IPS DF 4.7 (cell line): ENCODE results near the gene USP54.
"Not testable (repeated sequence)": the region's sequence is repeated elsewhere in the genome, so short reads cannot be mapped to it uniquely, and the experiment has no call there.

Experiments used
- DNase-seq: peaks from one replicate; pipeline ENCODE4 v3.0.0-alpha.2; 2013; ENCODE audit warnings: low spot score; ENCODE audit errors: extremely low read depth

The USP54 gene, protein sequence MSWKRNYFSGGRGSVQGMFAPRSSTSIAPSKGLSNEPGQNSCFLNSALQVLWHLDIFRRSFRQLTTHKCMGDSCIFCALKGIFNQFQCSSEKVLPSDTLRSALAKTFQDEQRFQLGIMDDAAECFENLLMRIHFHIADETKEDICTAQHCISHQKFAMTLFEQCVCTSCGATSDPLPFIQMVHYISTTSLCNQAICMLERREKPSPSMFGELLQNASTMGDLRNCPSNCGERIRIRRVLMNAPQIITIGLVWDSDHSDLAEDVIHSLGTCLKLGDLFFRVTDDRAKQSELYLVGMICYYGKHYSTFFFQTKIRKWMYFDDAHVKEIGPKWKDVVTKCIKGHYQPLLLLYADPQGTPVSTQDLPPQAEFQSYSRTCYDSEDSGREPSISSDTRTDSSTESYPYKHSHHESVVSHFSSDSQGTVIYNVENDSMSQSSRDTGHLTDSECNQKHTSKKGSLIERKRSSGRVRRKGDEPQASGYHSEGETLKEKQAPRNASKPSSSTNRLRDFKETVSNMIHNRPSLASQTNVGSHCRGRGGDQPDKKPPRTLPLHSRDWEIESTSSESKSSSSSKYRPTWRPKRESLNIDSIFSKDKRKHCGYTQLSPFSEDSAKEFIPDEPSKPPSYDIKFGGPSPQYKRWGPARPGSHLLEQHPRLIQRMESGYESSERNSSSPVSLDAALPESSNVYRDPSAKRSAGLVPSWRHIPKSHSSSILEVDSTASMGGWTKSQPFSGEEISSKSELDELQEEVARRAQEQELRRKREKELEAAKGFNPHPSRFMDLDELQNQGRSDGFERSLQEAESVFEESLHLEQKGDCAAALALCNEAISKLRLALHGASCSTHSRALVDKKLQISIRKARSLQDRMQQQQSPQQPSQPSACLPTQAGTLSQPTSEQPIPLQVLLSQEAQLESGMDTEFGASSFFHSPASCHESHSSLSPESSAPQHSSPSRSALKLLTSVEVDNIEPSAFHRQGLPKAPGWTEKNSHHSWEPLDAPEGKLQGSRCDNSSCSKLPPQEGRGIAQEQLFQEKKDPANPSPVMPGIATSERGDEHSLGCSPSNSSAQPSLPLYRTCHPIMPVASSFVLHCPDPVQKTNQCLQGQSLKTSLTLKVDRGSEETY (N-terminal part only)

DNA sequence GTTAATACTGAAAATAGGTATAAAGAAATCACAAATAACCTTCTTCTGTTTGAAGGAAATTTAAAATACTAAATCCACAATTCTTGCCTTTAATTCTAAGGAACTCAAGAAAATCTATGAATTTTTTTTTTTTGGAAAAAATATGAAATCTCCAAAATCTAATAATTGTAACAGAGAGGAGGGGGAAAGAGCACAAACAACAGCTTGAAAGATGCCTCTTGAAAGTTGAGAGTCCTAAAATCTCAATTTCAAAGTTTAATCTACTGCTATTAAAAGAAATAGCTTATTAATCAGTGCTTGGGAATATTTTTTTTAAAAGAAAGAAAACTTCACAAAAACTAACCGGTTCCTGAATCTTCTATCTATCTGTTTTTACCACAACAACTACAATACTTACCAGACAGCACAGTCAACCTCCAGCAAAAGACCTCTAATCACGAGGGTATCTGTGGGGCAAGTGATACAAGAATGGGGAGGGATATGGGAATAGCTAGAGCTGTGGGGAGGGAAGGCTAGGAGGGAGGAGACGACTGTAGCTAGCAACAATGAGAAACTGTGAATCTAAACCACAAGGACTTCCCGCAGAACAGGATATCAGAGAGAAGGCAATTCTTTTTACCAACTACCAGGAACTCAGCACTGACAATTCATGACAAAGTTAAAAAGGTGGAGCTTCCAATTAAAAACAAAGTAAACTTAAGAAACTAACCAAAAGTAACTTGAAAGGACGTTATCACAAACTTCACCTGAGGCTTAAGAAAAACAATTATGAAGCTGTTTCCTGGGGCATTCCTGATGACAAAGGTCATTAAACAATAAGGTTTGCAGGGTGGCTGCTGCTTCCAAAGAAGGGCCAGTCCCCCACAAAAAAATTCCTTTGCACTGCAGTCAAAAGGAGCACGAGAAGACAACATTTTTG is at the start of gene USP54:
TSS of gene USP54 (minus strand) at position 462 of the 919 bp plus-strand sequence. CDS start 15,684 bp downstream, outside the sequence.
- no peak for DNase-seq

DNA sequence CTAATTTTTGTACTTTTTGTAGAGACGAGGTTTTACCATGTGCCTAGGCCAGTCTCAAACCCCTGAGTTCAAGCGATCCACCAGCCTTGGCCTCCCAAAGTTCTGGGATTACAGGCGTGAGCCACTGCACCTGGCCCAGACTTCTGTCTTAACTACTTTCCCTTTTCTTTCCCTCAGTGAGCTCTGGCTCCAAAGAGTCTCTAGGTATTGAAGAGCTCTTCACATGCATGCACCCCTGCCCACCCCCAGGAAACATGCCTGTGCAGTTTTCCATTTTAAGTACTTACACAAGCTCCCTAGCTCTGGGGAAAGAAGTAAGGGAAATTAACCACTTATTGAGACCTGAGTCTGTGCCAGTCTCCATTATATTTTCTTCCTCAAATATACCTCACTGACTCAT is 48.1 kb upstream of the USP54 start:
- DNase-seq = no peak

DNA sequence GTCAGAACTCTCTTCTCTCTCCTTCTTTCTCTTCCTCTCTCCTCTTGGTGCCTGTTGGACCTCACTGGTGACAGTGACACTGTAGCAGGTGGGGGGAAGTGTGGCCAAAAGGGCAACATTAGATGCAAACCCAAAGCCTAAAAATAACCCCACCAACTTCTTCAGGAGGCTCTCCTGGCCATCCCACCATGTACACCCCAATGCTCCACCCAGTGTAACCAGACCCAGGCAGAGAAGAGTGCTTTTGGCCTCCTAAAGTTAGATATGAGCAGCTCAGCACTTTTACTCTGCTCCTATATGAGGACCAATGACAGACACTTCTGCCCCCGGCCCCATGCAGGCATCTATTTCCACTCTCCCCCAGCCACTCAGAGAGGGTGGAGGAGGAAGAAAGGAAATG is 44.6 kb upstream of the USP54 start:
- no peak for DNase-seq

DNA sequence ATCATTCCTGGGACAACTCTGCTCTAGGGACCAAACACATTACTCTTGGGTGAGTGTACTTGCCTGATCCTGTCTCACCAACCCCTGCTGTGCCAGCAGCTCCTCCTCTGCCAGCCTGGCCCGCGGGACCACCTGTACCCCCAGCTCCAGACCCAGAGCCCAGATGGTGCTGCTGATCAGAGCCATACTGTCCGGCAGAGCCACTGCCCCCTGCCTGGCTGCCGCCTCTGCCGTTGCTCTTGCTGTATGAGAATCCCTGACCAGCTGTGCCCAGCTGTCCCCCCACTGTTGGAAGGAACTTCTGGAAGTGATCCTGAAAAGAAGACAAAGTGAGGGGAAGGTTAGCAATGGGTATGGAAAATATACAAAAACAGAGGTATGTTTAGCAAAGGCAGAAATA is 43.3 kb upstream of the USP54 start:
- DNase-seq = no peak

DNA sequence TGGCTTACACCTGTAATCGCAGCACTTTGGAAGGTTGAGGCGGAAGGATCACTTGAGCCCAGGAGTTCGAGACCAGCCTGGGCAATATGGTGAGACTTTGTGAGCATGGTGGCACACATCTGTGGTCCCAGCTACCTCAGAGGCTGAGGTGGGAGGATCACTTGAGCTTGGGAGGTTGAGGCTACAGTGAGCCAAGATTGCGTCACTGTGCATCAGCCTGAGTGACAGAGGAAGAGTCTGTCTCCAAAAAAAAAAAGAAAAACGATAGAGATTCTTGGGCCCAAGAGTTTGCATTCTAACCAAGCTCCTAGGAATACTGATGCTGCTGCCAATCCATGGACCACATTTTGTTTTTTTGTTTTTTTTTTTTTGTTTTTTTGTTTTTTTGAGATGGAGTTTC is 38.0 kb upstream of the USP54 start:
- DNase-seq = no peak

DNA sequence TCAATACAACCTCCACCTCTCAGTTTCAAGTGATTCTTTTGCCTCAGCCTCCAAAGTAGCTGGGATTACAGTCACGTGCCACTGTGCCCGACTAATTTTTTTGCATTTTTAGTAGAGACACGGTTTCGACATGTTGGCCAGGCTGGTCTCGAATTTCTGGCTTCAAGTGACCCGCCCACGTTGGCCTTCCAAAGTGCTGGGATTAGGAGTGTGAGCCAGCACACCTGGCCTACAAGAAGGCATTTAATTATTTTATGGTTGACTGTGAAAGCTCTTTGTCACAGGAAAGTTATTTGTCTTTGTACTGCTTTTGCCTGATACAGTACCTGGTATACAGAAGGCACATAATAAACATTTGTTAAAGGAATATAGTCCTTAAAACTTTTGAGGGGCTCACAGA is 37.3 kb upstream of the USP54 start:
- no peak for DNase-seq

DNA sequence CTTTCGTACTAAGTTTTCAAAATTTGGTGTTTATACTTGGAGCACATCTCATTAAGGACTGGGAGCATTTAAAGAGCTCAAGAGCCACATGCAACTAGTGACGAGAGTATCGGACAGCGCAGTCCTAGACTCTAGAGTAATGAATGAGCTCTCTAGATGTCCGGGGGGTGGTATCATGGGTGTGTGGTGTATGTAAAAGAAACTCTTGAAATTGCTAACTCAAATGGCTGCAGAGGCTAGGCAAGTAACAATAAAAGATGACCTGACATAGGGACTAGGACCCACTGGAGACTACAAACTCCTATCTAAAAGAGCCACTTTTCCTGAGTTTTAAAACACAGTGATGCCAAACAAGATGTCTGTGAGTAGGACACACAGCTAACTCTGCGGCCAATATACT is 36.2 kb upstream of the USP54 start:
- no peak for DNase-seq

DNA sequence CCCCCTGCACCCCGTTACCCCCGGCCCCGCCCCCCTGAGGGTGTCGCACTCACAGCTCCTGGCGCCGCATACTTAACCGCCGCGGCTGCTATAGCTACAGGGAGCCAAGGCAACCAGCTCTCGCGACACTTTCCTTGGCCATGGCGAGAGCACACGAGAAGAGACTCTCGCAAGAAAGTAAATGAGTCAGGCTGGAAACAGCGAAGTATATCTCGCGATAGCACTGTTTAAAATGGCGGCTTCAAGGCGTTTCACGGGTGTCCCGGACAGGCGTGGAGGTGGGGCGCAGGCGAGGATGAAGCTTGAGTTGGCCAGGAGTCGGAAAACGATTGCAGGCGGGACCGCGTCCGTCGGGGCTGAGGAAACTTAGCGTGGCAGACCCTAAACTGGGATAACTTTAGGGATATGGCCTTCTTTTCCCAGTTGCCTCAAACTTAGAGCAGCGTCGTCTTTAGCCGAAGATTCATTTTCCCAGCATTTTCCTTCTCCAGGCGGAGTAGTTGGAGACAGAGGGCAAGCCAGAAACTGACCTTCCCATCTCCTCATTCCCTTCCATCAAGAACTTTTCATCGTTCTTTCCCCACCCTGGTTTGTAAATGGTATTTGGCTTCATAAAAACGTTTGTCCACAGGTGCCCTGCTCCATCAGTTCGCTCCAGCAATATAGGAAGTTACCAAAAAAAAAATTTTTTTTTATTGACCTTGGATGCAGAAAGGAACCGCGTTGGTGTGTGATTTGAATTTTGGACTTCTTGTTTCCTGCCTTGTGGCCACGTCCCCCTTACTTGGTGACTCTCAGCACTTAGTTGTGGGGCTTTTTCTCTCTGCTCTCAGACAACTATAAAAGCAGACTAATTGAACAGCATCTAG is 35.0 kb upstream of the USP54 start:
- DNase-seq = peak; percentile 97

DNA sequence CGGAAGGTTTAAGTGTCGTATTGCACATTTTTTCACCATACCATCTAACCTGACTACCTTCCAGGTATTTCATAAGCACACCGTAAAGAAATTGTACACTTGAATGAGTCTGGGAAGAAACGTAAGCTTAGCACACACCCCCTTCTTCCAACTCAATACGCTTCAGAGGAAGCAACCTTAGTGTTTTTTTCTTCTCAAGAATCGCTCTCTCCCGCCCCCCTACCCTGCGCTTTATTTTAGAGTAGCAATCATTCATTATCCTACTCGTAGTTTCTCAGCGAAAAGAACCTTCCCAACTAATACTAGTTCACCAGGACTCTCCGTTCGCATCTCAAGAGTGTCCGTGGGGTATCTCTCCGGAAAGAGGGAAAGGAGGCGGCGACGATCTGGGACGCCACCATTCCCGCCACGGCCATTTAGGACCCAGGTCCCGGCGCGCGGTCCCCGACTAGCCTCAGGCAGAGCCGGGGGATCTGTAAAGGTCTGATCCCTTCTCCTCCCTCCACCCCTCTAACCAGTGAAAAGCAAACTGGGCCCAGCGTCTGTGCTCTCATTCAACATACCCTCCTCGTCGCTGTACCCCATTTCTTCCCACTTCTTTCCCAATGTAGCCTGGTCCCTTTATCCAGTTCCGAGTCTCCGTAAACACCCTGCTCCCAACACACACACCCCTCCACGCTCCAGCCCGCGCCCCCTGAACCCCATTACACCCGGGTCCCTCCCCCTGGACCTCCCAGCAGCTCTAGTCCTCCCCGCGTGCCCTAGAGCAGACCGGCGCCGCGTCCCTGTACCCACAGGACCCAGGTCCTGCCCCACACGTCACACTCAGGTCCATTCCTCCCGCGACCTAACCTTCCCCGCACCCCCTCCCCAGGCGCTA is 34.1 kb upstream of the USP54 start:
- no peak for DNase-seq

DNA sequence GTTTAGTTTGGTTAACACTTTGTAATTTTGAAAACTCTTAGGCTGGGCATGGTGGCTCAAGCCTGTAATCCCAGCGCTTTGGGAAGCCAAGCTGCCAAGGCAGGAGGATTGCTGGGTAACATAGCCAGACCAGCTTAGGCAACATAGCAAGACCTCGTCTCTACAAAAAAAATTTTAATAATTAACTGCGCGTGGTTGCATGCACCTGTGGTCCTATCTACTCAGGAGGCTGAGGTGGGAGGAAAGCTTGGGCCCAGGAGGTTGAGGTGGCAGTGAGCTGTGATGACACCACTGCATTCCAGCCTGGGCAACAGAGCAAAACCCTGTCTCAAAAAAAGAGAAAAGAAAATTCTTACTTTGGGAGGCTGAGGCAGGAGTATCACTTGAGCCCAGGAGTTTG is 31.9 kb upstream of the USP54 start:
- no peak for DNase-seq

DNA sequence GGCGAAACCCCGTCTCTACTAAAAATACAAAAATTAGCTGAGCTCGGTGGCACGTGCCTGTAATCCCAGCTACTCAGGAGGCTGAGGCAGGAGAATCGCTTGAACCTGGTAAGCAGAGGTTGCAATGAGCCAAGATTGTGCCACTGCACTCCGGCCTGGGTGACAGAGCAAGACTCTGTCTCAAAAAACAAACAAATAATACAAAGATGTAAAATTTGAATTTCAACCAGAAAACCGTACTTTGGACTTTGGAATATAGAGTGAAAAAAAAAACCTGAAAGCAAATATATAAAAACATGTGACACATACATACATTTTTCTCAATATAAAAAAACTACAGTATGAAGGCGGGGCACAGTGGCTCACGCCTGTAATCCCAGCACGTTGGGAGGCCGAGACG is 29.8 kb upstream of the USP54 start:
- not testable (repeated sequence) for DNase-seq

DNA sequence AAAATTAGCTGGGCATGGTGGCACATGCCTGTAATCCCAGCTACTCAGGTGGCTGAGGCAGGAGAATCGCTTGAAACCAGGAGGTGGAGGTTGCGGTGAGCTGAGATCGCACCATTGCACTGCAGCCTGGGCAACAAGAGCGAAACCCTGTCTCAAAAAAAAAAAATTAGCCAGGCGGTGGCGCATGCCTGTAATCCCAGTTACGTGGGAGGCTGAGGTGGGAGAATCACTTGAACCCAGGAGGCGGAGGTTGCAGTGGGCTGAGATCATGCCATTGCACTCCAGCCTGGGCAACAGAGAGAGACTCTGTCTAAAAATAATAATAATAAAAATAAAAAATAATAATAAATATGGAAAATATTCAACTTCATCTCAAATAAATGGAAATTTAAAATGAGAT is 26.0 kb upstream of the USP54 start:
- DNase-seq = not testable (repeated sequence)

DNA sequence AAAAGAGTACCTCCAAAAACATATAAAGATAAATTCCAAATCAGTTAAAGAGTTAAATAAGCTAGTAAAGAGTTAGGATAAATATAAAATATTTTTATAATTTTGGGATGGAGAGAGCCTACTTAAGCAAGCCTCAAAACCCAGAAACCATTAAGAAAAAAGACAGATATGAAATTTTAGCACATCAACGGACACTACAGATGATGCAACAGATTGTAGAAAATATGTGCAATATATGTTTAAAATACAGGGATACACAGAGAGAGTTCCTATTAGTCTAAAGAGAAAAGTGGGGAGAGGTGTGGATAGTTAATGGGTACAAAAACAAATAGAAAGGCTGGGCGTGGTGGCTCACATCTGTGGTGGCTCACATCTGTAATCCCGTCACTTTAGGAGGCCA is 23.6 kb upstream of the USP54 start:
- no peak for DNase-seq

DNA sequence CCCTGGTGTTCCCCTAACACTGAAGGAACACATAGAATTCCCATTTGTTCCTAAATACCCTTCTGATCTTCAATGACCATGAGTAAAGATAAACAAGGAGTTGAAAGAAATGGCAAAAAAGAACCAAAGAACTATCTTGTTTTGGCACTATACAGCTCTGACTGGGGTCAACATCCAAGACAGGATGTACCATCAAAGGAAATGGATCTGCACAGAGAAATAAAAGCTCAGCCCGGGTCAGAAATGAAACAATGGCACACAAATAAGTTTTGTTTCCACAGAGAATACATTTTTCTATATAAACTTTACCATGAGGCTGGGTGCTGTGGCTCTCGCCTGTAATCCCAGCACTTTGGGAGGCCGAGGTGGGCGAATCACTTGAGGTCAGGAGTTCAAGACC is 18.0 kb upstream of the USP54 start:
- DNase-seq = no peak

DNA sequence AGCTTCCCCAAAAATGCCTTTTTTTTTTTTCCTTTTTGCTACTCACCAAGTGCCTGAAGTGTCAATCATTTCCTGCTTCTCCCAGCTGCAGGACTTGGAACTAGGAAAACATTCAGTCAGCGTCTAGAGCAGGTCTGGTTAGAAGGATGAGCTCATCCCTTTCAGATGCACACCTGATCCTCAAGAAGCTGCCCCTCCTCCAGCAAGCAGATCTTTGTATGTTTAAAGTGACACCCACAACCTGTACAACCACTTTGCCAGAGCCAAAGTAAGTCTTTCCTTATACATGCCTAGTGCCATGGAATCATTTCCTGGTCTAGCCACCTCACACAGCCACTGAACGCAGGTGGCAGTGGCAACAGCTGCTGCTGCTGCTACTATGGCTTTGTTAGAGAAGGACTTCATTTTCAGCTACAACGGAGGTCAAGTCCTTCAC is 10.4 kb upstream of the USP54 start:
- no peak for DNase-seq

DNA sequence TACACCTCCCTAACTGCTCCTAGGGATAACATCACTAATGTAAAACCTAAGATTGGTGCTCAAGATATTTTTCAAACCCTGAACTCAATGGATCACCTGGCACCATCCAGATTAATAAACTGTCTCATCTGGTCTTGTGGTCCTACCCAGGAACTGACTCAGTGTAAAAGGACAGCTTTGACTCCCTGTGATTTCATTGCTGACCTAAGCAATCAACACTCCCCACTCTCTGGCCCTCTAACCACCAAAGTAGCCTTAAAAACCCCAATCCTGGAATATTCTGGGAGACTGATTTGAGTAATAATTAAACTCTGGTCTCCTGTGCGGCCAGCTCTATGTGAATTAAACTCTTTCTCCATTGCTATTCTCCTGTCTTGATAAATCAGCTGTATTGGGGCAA is 6.2 kb upstream of the USP54 start:
- no peak for DNase-seq

DNA sequence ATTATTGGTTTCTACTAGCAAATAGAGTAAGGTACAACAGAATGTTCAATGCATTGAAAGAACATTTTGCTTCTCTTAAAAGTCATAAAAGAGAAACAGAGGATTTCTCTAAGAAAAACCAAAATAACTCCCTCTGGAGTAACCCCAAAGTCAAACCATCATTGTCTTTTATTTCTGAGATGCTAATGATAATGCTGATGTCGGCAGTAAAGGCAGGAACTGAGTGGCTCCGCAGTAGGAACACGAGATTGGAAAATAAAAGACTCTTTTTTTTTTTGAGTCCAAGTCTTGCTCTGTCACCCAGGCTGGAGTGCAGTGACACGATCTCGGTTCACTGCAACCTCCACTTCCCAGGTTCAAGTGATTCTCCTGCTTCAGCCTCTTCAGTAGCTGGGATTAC is 2.7 kb upstream of the USP54 start:
- no peak for DNase-seq

DNA sequence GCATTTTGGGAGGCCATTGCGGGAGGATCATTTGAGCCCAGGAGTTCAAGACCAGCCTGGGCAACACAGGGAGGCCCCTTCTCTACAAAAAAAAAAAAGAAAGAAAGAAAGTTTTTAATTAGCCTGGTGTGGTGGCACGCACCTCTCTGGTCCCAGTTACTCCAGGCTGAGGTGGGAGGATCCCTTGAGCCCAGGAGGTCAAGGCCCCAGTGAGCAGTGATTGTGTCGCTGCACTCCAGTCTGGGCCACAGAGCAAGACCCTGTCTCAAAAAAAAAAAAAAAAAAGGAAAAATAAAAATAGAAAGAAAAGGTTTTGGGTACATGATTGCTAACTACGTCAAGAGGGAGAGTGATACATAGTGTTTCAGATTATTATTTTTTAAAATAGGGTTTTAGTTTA is 2.0 kb upstream of the USP54 start:
- DNase-seq = no peak
